NCI-H526 (cell line): ENCODE measurements around the gene PRSS36.
"Not testable (repeated sequence)": the region's sequence is repeated elsewhere in the genome, so short reads cannot be mapped to it uniquely, and the experiment has no call there.

Source experiments
- DNase-seq, 2 experiments: peaks; one replicate each; lab custom pipeline; 2025; lab: John Stamatoyannopoulos, UW

The PRSS36 gene

DNA sequence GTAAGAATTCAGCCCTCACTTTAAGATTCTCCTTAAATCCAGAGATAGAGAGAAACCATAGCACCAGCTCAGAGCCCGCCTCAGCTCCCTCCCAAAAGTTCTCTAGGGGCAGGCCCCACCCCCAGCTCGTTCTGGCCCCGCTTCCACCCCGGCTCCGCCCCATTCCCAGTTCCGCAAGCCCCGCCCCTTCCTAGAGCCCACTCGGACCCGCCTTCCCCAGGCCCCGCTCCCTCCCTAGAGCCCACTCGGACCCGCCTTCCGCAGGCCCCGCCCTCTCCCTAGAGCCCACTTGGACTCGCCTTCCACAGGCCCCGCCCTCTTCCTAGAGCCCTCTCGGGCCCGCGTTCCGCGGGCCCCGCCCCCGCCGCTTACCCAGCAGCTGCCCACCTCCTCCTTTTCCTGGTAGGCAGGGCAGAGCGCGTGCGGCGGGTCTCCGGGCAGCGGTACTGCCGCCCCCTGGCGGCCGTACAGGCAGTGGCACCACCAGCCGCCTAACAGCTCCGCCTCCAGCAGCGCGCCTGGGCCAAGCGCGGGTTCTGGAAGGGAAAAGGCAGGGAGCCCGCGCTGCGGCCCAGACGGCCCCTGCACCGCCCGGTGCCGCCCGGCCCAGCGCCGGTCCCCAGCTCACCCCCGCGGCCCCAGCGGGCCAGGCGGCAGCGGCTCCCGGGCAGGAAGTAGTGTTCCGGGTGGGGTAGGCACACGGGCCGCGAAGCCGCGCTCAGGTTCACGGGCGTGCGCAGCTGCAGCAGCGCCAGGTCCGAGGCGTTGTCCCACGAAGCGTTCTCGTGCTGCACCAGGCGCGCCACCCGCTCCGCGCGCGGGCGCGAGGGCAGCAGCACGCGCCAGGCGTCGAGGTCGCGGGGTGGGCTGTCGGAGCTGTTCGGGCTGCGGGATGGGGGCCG, 7.5 kb downstream of the PRSS36 start:
- peak; percentile 94 to 99 for DNase-seq

GRCh38 chr16:31141489-31142108, 8.3 kb downstream of the PRSS36 start:
- no peak for DNase-seq

DNA sequence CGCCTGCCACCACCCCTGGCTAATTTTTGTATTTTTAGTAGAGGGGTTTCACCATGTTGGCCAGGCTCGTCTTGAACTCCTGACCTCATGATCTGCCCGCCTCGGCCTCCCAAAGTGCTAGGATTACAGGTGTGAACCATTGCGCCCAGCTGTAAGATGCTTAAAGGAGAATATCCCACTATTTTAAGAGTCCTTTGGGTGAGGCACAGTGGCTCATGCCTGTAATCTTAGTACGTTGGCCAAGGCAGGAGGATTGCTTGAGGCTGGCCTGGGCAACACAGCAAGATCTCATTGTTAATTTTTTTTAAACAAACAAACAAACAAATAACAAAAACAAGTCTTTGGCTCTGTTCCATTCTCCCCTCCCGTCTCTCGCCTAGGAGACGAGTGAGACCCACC, 8.8 kb downstream of the PRSS36 start:
- DNase-seq: not testable (repeated sequence)

GRCh38 chr16:31138621-31139578, 11.0 kb downstream of the PRSS36 start:
- no peak for DNase-seq

DNA sequence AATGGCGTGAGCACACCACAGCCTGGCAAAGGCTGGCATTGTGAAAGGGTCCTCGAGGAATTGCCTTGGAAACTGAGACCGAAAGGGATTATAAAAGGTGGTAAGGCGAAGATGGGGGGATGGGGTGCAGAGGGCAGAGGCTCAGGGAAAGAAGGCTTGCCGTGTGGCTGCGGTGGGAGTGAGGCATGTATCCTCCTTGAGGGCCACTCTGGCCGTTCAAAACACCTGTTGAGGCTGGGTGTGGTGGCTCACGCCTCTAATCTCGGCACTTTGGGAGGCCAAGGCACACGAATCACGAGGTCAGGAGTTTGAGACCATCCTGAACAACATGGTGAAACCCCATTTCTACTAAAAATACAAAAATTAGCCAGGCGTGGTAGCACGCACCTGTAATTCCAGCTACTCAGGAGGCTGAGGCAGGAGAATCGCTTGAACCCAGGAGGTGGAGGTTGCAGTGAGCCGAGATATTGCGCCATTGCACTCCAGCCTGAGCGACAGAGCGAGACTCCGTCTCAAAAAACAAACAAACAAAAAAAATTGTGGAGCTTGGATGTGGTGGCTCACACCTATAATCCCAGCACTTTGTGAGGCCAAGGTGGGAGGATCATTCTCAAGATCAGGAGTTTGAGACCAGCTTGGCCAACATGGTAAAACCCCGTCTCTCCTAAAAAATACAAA, 12.9 kb downstream of the PRSS36 start:
- DNase-seq: not testable (repeated sequence)

- no peak for DNase-seq
These were observed 13.6 kb downstream of the PRSS36 start for GRCh38 chr16:31136287-31136662.

DNA sequence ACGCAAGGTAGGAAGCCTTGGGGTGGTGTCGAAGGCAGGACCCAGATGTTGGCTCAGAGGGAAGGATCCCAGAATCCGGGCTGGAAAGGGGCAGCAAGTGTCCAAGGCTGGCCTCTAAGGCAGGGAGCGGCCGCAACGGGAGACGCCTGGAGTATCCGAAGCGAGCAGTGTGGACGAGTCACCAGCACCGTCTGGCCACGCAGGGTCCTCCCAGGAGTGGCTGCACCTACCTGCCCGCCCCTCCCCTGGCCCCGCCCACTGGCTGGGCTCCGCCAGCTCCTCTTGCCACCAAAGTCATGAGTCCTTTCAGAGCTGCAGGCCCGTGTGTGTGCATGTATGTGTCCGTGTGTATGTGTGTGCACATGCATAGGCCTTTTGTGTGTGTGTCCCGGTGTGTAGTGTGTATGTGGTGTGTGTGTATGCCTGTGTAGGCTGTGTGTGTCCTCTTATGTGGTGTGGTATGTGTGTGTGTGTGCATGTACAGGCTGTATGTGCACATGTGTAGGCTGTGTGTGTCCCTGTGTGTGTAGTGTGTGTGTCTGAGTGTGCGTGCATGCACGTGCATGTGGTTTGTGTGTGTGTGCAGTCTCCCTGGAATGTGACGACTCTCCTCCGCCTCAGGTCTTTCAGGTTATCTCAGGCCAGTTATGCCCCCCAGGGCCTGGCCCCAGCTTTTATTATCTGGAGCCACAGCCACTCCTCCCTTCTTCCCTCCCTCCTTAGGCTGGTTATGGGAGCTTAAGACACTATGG, 14.2 kb downstream of the PRSS36 start, which contains the start of gene PRSS8:
PRSS8 (minus strand) TSS at position 193 of the 752 bp plus-strand sequence. CDS start 229 bp downstream, outside the sequence.
- peak in 1 of 2 experiments; percentile 62 for DNase-seq

DNA sequence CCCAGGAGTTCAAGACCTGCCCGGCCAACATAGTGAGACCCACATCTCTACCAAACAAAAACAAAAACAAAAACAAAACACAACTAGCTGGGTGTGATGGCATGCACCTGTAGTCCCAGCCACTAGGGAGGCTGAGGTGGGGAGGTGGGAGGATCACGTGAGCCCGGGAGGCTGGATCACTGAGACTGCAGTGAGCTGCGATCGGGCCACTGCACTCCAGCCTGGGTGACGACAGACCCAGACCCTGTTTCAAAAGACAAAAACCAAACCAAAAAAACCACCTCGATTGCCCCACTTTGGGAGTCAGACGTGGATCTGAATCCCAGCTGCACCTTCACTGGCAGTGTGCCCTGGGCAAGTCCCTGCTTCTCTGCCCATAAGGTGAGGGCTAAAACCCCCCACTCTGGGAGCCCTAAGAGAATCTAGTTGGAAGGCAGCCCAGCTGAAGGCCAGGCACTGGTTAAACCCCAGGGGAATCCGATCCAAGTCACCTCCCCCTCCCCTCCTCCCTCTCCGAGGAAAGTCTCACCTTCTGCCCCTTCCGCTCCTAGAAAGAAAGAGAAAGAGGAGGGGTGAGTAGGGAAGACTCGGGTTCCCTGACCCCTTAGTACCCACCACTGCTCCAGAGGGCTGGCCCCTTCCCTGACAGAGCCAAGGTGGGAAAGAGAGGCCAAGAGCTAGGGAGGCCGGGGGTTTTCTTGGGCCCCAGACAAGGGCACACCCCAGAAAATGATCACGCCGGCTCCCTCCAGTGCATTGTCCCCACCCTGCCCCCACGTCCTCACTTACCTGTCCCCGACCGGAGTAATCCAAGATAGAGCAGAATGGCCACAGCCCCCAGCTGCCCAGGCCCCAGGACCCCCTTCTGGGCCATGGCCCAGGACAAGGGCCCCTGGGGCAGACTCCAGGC, 15.0 kb downstream of the PRSS36 start:
- peak; percentile 21 to 41 for DNase-seq

DNA sequence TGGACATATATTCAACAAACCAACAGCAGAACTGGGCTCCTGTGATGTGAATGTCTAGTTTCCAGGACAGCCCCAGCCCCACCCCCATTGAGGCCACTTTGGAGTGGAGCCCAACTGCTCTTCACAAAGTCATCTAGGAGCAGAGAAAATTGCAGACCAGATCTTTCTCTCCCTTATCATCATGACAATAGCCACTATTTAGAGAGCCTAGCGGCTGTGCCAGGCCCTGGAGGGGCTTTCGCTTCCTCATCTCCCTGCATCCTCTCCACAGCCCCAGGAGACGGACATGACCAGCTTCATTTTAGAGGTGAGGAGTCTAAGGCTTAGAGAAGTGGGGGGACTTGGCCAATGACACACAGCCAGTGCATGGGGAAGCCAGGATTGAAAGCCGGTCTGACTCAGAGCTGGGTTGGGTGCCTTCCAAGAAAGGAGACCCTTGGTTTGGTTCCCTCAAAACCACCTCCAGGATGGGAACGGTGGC, 15.7 kb downstream of the PRSS36 start:
- no peak for DNase-seq

- no peak for DNase-seq
These were observed 16.8 kb downstream of the PRSS36 start for GRCh38 chr16:31133046-31133501.

DNA sequence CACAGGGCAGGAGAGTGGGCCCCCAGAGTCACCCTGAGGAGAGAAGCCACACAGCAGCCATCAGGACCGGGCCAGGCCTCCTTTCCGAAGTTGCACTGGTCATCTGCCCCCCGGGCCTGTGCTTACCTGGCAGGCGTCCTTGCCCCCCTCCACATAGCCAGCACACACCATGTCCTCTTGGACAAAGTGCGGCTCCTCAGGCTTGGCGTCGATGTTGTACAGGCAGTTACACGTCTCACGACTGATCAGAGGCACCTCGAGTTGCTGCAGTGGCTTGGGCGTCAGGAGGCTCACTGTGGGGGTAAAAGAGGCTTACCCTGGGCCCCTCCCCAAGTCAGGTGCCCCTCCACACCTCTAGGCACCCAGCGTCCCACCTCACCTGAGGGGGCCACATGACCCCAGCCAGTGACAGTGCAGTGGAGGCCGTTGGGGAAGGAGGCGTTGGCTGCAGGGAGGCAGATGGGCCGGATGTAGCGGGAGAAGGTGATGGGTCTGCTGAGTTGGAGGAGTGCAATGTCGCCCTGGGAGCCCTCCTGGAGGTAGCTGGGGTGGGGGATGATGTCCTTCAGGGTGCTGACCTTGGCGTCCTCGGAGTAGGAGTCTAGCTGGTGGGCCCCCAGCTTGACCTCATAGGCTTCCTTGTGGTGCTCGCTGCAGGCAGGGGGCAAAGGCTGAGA, 17.4 kb downstream of the PRSS36 start:
- DNase-seq: no peak

GRCh38 chr16:31131841-31132271, 18.0 kb downstream of the PRSS36 start:
- DNase-seq: no peak

DNA sequence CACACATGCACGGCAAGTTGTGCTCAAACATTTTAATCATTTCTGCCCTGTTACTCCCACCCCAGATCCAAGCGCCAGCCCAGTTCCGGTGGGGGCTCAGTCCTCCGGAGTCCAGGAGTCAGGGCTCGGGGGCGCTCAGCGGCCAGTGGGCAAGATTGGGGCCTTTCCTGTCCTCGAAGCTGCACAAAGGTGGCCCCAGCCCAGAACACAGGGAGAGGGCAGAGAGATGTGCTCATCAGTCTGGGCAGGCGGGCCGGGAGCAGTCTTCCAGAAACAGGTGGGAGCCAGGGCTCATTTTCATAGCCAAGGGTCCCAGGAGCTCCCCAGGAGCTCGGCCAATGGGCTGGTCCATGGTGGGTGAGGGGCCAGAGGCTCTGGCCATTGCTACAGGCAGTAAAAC, 18.4 kb downstream of the PRSS36 start:
- no peak for DNase-seq

- DNase-seq: no peak
These were observed 19.0 kb downstream of the PRSS36 start for GRCh38 chr16:31130899-31131298.

DNA sequence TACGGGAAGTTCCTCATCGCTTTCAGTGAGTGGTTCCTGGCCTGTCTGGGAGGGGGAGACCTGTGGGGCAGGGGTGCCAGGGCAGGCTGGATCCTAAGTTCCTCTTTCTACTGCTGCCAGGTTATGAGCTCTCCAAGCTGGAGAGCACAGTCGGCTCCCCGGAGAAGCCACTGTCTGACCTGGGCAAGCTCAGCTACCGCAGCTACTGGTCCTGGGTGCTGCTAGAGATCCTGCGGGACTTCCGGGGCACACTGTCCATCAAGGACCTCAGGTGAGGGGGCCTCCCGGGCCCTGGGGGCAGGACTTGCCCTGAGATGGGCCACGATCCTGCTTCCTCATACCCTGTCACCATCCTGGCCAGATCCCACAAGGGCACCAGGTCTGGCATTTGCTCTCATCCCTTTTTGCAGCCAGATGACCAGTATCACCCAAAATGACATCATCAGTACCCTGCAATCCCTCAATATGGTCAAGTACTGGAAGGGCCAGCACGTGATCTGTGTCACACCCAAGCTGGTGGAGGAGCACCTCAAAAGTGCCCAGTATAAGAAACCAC, 19.5 kb downstream of the PRSS36 start:
- no peak for DNase-seq

DNA sequence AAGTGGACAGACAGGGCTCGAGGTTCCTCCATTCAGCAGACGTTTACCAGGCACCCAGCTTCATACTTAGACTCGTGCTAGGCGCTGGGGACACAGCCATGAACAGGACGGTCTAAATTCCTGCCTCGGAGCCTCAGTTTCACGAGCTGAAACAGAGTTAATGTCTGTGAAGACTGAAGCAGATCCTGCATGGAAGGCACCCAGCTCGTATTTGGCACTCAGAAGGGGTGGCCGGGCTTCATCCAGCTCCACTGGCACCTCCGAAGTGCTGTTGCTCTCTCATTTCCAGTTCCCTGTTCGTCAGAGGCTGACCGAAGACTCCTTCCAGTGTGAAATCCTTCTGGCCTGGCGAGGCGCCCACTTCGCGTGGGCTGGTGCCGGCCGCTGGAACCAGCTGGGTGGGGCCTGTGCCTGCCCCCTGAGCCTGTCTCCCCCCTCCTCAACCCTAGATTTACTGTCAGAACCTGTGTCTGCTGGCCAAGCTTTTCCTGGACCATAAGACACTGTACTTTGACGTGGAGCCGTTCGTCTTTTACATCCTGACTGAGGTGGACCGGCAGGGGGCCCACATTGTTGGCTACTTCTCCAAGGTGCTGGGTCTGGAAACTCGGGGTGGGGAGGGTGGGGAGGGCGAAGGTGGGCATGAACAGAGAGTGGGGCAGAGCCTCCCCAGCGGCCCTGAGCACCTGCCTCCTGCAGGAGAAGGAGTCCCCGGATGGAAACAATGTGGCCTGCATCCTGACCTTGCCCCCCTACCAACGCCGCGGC, 20.1 kb downstream of the PRSS36 start:
- DNase-seq: no peak

DNA sequence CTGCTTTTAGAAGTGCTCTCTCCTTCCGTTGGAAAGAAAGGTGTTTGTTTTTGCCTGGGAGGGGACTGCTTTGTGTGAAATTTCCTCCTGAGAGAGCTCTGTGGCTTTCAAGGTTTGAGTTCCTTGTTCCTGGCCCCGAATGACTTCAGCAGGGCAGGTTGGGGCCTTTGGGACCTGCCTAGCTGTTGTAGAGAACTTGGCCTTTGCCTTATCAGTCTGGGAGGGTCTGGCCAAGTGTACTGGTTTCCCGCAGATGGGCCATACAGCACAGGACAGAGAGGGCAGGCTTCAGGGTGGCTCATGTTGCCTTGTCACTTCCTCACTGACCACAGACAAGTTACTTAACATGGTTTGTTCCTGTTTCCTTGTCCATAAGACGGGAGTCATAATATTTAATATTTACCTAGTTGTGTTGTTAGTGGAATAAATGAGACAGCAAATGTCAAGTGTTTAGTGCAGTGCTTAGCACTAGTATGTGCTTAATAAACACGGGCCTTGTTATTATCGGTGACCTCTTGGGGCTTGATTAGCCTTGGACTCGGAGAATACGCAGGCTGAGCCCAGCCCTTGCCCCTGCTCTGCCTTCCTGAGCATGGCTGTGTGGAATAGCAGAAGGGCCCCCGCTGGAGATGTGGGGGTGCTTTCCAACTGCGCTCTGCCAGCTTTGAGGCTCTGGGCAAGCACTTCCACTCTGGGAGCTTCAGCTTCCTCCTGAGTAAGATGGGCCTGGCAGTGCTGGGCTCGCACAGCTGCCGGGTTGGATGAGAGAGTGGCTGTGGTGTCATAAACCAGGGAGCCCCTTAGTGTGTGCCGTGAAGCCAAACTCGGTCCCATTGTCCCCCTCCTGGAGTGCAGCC, 20.9 kb downstream of the PRSS36 start:
- DNase-seq: no peak
